Gastroesophageal sphincter (tissue), 3 donors: Measurements from ENCODE around the gene KCNMA1.

ENCODE experiments used
- POLR2A ChIP-seq, 2 donors: fragments of 450-650 bp; IDR thresholded peaks; one replicate each; pipeline ENCODE4 v1.6.1; 2017; ENCODE audit warnings: antibody characterized with exemption in 2 of 2, mild to moderate bottlenecking in 2 of 2, moderate library complexity in 1 of 2
- TF ChIP-seq, protein P1 (sequence below), 4 experiments: fragments of 200-600 bp in 2 of 4; fragments of 450-650 bp in 2 of 4; sonication (generic) in 1 of 4; IDR thresholded peaks; one replicate each; pipeline ENCODE4 v1.5.1; 2017 to 2019; ENCODE audit warnings: antibody characterized with exemption in 4 of 4, mild to moderate bottlenecking in 2 of 4, moderate library complexity in 2 of 4

DNA sequence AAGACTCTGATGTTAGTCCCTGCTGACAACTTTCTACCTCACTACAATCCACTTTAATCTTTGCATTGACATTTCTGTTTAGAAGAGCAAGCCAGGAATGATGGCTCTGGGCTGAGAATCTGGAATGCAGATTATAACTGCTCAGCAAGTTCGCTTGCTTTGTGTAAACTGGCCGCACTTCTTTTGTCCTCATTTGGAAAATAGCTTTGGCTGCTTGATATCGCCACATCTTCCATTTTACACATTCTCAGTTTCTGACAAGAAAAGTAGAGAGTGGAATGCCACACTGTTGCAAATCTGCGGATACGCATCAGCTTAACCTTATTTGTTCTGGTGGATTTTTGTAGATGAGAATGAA is 429.8 kb downstream of the KCNMA1 start:
- TF ChIP-seq, protein P1, sequence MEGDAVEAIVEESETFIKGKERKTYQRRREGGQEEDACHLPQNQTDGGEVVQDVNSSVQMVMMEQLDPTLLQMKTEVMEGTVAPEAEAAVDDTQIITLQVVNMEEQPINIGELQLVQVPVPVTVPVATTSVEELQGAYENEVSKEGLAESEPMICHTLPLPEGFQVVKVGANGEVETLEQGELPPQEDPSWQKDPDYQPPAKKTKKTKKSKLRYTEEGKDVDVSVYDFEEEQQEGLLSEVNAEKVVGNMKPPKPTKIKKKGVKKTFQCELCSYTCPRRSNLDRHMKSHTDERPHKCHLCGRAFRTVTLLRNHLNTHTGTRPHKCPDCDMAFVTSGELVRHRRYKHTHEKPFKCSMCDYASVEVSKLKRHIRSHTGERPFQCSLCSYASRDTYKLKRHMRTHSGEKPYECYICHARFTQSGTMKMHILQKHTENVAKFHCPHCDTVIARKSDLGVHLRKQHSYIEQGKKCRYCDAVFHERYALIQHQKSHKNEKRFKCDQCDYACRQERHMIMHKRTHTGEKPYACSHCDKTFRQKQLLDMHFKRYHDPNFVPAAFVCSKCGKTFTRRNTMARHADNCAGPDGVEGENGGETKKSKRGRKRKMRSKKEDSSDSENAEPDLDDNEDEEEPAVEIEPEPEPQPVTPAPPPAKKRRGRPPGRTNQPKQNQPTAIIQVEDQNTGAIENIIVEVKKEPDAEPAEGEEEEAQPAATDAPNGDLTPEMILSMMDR (IDR thresholded peaks at IDR 0.05) = no peak
- TF ChIP-seq POLR2A (IDR thresholded peaks at IDR 0.05) = no peak
